ENCODE results near the gene KIF5B.

KIF5B gene

GRCh38 chr10:32095116-32095733, 39.0 kb upstream of the KIF5B start:
- no peak for TF ChIP-seq CTCF (conservative IDR thresholded peaks at IDR 0.05; ENCODE audit: low read depth)
- no peak for DNase-seq (ENCODE audit: low spot score)
- POLR2A ChIA-PET (ENCODE audit: low non-redundant PET) = no interaction called here
- no peak overlapping the region for H3K27ac ChIP-seq
- CTCF ChIA-PET = no interaction called here

DNA sequence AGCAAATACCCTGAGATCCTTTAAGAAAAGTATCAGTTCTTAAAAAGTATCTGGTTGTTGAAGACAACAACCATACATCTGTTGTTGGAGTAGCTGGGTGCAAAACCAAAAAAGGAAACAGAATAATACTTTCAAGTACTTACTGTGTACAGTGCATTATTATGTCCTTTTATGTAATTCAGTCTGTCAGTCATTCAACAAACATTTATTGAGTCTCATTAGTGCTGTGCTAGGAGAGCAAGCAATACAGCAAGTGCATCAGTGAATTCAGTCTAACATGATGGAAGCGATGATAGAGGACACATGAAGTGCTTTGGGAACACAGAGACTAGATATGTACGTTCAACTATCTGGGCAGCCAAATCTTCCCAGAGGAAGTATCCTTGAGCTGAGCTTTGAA, 37.4 kb upstream of the KIF5B start:
- DNase-seq (ENCODE audit: low spot score) = no peak
- ChIA-PET POLR2A (ENCODE audit: low non-redundant PET) (no interaction called here), CTCF (no interaction called here)
- H3K27ac ChIP-seq = no peak overlapping the region
- no peak for TF ChIP-seq CTCF (conservative IDR thresholded peaks at IDR 0.05; ENCODE audit: low read depth)

- no peak for DNase-seq (ENCODE audit: low spot score)
- ChIA-PET CTCF (no interaction called here), POLR2A (ENCODE audit: low non-redundant PET) (interaction anchor here (0.6 kb wide), 1 partner anchor 1464 kb away, joined by 3 read pairs; no protein-coding TSS in a partner anchor)
- TF ChIP-seq CTCF (conservative IDR thresholded peaks at IDR 0.05; ENCODE audit: low read depth) = no peak
- H3K27ac ChIP-seq = no peak overlapping the region
Measured at GRCh38 chr10:32091046-32091445, 34.8 kb upstream of the KIF5B start.

DNA sequence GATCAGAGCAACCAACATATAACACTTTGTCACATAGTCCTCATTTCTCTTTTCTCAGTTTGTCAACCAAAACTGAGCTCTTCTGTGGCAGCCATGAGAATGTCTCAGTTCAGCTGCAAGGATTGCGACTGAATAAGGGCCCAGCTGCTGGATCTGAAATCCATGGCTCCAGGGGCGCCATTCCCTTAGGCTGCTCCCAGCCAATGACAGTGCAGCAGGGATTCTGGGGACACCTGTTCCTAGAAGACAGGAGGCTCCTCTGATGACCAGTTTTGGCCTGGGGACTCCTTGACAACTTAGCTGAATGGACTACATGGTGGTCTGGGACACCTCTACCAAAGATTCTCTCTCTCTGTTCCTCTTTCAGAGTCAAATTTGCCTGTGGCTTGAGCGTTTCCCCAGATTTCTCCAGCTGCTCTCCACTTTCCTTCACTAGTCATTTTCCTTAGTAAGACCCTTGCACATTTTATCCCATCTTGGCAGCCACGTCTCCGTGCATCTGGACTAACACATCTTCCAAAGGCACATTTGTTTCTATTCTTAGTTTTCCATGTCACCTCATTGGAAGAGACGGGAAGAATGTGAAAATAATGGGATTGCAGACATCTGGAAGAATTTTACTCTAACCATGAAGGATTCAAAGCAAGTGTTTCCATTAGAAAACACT, 28.1 kb upstream of the KIF5B start:
- CTCF ChIA-PET = interaction anchor here (0.5 kb wide), 1 partner anchor 109 kb away, joined by 3 read pairs; no protein-coding TSS in a partner anchor
- POLR2A ChIA-PET (ENCODE audit: low non-redundant PET) = no interaction called here
- no peak for TF ChIP-seq CTCF (conservative IDR thresholded peaks at IDR 0.05; ENCODE audit: low read depth)
- no peak for DNase-seq (ENCODE audit: low spot score)
- no peak overlapping the region for H3K27ac ChIP-seq

DNA sequence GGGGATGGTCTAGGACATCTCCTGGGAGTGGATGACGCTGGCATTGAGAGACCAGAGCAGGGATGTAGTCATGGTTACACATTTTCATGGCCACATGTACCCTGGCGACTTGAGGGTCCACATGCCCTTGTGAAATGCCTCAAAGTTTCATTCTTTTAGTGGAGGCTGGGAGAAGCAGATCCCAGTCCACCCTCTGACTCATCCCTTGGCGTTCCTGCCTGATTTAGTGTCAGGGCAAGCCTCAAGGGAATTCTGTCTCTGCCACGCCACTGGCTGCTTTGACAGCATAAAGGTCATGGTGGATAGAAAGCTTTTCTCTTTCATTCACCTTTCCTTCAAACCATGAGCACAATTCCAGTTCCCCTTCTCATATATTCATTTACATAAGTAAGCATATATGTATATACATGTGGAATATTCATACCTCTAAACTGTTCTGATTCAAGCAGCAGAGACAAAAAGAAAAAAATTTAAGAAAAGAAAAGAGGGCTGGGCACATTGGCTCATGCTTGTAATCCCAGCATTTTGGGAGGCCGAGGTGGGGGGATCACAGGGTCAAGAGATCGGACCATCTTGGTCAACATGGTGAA, 21.8 kb upstream of the KIF5B start:
- no peak for TF ChIP-seq CTCF (conservative IDR thresholded peaks at IDR 0.05; ENCODE audit: low read depth)
- DNase-seq (ENCODE audit: low spot score) = peak; percentile 78
- POLR2A ChIA-PET (ENCODE audit: low non-redundant PET) = no interaction called here
- peak overlapping the region; percentile 65 for H3K27ac ChIP-seq
- CTCF ChIA-PET = interaction anchor here (0.6 kb wide), 1 partner anchor 200 kb away, joined by 3 read pairs; no protein-coding TSS in a partner anchor

DNA sequence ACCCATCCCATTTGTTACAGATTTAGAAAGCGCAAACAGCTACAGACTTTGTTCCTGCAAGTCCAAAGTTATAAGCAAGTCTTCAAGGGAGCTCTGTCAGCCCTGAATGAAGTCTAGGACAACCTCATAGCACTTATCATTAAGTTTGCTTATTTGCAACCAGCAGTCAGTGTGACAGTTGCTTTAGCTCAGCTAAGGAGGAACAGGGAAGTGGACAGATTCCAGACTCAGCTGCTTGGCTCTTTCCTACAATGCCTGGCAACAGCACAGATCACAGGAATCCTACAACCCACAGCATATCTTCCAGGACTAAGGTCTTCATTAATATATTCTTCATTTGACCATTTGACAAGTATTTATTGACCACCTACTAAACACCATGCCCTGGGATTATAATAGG, 17.4 kb upstream of the KIF5B start:
- no peak for TF ChIP-seq CTCF (conservative IDR thresholded peaks at IDR 0.05; ENCODE audit: low read depth)
- POLR2A ChIA-PET (ENCODE audit: low non-redundant PET) = no interaction called here
- no peak for DNase-seq (ENCODE audit: low spot score)
- H3K27ac ChIP-seq = no peak overlapping the region
- CTCF ChIA-PET = interaction anchor here (0.6 kb wide), 1 partner anchor 177 kb away, joined by 3 read pairs; no protein-coding TSS in a partner anchor

All from RWPE1 (cell line).